NCI-H2171 treated with DMSO at 0.1 percent for 48 hours (cell line): Measurements from ENCODE around the gene MAD2L1.
"Not testable (repeated sequence)": the region's sequence is repeated elsewhere in the genome, so short reads cannot be mapped to it uniquely, and the experiment has no call there.

Experiments
- DNase-seq: peaks from one replicate; lab custom pipeline; 2025; lab: John Stamatoyannopoulos, UW

Gene MAD2L1

GRCh38 chr4:120066517-120067340, at the start of gene MAD2L1:
TSS of gene MAD2L1 (minus strand) at chr4:120066848. CDS start at chr4:120066734, 114 bp downstream.
- peak; percentile 90 for DNase-seq

- no peak for DNase-seq
Measured at GRCh38 chr4:120111745-120112144, 45.1 kb upstream of the MAD2L1 start.

GRCh38 chr4:120109406-120109805, 42.8 kb upstream of the MAD2L1 start:
- no peak for DNase-seq

GRCh38 chr4:120105472-120105871, 38.8 kb upstream of the MAD2L1 start:
- no peak for DNase-seq

GRCh38 chr4:120096508-120097297, 30.1 kb upstream of the MAD2L1 start:
- DNase-seq: no peak

- no peak for DNase-seq
Measured at GRCh38 chr4:120088507-120088906, 21.9 kb upstream of the MAD2L1 start.

DNA sequence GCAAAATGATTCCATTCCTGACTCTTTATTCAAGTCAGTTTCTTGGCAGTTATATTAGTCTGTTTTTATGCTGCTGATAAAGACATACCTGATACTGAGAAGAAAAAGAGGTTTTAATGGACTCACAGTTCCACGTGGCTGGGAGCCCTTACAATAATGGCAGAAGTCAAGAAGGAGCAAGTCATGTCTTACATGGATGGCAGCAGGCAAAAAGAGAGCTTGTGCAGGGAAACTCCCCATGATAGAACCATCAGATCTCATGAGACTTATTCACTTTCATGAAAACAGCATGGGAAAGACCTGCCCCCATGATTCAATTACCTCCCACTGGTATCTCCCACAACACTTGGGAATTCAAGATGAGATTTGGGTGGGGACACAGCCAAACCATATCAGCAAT, 21.4 kb upstream of the MAD2L1 start:
- DNase-seq: not testable (repeated sequence)

GRCh38 chr4:120085705-120086104, 19.1 kb upstream of the MAD2L1 start:
- no peak for DNase-seq

DNA sequence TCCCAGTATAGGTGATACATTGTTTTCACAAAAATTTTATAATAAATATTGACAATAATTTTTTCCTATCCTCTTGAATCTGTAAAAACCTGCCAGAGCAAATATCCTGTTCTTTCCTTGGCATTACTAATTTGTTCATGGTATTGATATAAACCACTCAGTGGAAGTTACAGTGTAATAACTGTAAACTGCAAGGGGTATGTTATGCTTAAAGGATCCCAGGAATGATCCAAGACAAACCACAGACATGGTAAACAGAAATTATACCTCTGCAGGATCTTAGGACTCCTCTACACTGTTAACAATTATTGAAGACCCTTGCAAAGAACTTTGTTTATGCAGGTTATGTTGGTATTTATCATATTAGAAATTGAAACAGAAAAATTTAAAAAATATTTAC, 17.7 kb upstream of the MAD2L1 start:
- no peak for DNase-seq

DNA sequence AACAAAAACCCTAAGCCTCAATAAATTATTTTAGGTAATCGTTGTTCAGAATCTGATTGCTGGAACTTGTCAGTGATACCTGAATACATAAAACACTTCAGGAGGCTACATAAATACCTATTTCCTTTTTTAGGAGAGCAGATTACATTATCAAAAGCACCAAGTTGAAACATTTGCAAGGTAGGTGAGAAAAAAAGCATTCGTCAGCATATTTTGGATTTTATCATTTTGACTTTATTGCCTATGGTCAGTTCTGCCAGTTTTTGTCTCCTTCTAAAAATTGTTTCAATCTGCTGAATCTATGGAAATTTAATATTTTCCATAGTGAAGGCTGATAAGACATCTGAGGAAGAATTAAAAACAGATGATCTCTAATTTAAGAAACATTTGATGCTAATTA, 16.5 kb upstream of the MAD2L1 start:
- DNase-seq: no peak

DNA sequence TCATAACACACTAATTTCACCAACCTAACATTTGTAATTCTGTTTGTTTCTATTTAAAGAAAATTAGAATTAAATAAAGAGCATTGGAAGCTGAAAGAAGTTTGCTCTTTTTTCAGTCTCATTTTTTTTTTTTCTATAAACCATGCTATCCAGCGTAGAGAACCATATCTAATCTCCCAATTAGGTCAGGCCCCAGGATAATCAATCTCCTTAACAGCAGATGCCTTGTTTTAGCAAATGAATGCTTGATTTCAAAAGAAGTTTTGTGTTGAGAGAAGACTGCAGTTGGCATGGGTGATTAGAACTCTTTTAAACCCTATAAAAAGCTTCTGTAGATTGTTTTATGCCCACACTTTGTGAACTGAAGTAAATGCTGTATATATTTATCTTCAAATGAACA, 15.6 kb upstream of the MAD2L1 start:
- DNase-seq: no peak

- DNase-seq: no peak
Measured at GRCh38 chr4:120081726-120082125, 15.1 kb upstream of the MAD2L1 start.

DNA sequence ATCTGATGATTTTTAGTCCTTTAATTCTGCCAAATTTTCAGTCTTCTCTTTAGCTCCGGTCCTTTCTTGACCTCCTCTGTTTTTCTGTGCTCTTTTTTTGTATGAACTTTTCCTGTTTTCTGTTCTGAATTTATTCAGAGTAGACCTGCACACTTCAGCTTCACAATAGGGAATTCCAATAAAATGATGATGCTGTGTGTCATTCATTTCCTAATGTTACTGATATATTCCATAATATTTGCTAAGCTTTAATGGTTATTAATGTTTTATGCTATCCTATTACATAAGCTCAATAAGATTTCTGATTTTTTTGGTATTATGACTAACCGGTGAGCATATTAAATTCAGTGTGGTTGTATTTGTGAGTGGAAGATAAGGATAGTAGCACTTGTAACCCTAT, 13.9 kb upstream of the MAD2L1 start:
- no peak for DNase-seq

DNA sequence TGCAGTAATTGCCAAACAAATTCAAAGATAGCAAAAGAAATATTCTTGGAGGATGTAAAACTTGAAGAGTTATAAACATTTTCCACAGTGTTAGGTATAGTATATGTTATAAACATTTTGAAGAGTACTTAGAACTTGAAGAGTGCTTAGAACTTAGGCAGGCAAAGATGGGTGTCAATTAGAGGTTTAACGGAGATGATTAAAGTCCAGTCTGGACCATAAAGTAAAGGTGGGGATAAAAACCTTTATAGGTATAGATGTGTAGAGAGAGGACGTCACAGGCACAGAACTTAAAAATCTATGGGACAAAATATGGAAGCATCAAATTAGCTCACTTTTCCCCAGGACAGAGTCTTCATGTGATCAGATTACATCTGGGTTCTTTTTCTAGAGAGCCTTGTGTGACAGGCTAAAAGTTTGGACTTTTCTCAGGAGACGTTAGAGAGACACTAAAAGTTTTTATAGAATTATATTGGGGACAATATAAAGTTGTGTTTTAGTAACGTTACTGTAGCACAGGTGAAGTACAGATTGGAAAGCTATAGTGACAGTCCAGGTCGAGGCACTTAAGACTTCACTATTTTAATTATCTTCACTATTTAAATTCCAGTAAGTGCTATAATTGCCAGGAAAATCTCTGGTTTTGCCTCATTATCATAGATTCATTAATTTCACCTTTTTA, 13.3 kb upstream of the MAD2L1 start:
- DNase-seq: no peak

DNA sequence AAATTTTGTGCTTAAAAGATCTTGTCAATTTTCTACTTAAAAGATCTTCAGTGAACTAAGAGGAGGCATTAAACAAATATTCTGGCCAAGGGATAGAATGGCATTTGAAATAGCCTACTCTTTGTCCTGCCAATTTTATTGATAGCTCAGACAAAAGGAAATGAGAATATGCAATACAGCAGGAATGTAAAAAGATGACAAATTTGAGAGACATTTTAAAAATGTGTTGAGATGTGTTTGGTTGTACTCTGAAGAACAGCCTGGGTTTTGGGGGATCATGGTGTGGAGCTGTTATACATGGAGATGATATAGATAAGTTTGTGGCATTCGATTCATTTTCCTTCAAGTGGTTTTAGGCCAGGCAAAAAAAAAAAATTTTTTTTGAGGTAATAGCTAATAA, 11.6 kb upstream of the MAD2L1 start:
- DNase-seq: no peak

GRCh38 chr4:120071192-120071795, 4.6 kb upstream of the MAD2L1 start:
- DNase-seq: peak; percentile 13

GRCh38 chr4:120070196-120070595, 3.5 kb upstream of the MAD2L1 start:
- no peak for DNase-seq

DNA sequence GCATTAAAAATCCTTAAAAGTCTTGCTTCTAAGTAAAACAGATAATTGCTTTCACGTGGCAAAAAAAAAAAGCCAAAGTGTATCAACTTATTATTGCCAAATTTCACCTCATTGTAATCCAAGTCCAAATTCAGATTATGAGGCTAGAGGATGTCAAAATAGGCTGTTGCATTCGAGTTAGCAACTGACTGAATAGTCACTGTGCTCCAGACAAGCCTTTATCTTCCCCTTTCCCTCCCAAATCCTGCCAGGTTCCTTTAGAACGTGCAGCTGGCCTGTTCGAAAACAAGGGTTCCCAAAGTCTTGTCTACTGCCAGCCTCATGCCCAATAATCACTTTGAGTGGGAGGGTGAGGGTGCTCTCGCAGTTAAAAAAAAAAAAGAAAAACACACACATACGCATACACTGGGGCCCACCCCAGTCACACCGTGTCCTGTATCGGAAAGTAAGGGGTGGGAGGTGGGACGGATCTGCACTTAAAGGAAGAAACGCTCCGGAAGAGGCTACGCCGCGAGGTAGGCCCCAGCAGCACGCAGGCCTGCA, 603 bp downstream of the MAD2L1 start:
- no peak for DNase-seq

- DNase-seq: no peak
Measured at GRCh38 chr4:120064887-120065286, 1.8 kb downstream of the MAD2L1 start.

DNA sequence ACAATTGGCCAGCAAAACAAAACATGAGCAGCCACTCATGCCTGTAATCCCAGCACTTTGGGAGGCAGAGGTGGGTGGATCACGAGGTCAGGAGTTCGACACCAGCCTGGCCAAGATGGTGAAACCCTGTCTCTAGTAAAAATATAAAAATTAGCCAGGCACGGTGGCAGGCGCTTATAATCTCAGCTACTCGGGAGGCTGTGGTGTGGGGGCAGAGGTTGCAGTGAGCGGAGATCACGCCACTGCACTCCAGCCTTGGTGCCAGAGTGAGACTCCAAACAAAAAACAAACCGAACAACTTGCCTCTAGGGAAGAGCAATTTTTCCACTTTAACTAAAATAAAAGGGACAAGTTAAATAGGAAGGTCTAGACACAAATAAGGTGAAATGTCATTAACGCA, 2.9 kb downstream of the MAD2L1 start:
- DNase-seq: not testable (repeated sequence)

DNA sequence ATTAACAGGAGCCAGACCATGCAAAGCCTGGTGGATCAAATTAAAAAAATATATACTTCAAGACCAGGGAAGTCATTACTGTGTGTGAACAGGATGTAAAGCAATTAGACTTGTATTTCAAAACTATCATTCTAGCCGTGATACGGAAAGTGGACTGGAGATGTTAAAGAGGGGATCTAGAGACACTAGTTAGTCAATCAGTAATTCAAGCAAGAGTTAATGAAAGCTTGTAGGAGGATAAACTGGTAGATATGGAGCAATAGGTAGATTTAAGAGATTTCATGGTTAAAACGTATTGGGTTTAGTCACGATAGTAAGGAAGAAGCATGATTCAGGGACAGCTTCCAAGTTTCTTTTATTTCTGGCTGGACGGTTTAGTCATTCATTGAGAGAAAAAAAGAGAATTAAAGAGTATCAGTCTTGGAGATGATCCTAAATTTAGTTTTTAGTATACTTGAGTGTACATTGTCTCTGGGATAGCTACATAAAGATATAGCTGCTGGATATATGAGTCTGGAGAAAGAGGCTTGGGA, 3.9 kb downstream of the MAD2L1 start:
- no peak for DNase-seq

- no peak for DNase-seq
Measured at GRCh38 chr4:120059036-120059435, 7.6 kb downstream of the MAD2L1 start.
